SK-MEL-5 (cell line): ENCODE data around the gene A2M. TPM values are rescaled to one million over a fixed set of nuclear protein-coding genes. Genes with fewer than 3 reads are reported as not detected.

Experiments used
- DNase-seq: peaks from one replicate; pipeline ENCODE4 v3.0.0-alpha.2; 2016; ENCODE audit warnings: low read depth, low spot score
- in situ Hi-C: cut with HindIII; loops from 2 replicates; pipeline ENCODE4 v1.10.0; 2016; ENCODE audit warnings: low sequenced_read_pairs, high pct_unique_total_duplicates, low pct_unique_long_range_greater_than_20kb
- total RNA-seq: library from RNA; depleted of rRNA; stranded (reverse); fragments of >200 nt; shearing (Covaris generic); gene quantifications from 2 replicates; pipeline ENCODE4 v1.2.3, GENCODE V29; 2014

A2M gene
- total RNA-seq, 1 experiment from 2014 or later = 316 TPM

GRCh38 chr12:9065607-9065856 lies 50.2 kb downstream of the A2M start:
- in situ Hi-C loops = no loop called here
- no peak for DNase-seq

DNA sequence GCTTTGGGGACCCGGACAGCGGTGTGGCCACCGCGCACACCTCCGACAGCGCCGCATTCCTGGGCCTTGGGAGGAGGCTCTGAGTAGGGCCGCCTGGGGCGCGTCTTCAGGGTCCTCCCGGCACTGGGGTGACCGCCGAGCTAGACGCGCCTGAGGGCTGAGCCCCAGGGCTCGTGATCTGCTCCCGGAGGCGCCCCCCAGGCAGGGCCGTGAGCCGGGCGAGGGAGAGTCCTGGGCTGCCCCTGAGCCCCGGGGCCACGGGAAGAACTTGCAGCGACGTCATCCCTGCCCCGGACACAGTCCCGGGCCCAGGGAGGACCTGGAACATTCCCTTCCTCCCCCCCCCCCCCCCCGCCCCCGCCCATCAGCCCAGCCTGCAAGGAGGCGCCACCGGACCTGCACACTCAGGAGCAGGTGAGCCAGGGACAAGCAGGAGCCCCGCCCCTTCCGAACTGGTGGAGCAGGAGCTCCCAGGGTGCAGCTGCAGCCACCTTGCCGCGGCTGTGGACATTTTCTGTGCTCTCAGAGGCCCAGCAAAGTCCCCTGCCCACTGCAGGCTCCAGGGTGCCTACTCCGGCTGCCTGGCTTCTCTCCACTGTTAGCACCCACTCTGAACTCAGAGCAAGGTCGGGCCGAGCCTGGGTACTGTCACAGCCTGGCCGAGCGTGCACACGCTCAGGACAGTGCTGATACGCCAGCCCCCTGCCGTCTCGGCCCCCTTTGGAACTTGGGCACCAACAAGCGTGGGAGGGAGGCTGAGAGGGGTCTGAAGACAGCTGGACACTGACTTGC lies 50.7 kb downstream of the A2M start:
- DNase-seq = no peak
- in situ Hi-C loops = no loop called here

DNA sequence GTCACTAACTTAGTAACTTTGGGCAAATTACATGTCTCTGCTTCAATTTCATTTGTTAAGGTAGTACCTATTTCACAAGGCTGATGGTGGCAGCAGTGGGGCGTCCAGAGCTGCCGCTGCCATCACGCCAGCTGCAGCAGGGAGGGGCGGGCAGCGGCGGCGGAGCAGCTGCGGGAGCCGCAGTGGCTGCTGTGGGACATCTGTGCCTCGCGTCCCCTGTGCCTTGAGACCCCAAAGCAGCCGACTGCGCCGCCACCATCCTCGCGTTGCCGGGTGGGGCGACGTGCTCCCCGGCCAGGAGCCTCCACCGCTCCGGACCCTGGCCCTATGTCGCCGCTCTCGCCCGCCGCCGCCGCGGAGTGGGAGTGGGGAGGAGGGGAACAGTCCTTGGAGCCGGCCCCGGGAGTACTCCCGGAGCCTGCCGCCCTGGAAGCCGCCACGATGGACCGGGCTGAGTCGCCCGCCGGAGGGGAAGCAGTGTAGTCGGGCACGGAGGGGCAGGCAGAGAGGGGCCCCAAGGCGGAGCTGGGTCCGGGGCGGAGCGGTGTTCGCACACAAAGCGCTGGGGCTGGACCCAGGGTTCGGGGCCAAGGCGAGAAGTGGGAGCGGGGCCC lies 51.4 kb downstream of the A2M start:
- in situ Hi-C loops = no loop called here
- DNase-seq = peak; percentile 63

- in situ Hi-C loops = no loop called here
- DNase-seq = no peak
Observed at GRCh38 chr12:9052610-9053009, 63.1 kb downstream of the A2M start.

DNA sequence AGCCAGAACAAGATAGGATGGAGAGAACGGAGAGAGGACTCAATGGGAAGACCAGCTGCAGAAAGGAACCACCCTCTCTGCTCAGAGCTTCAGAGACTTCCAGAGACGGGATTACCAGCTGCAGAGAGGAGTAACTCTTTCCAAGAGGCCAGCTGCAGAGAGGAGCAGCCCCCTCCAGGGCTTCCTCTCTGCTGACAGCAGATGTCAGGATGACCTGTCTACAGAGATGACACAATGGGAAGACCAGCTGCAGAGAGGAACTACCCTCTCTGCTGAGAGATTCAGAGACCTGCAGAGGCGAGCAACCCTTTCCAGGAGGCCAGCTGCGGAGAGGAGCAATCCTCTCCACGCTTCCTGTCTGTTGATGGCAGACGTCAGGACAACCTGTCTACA lies 64.6 kb downstream of the A2M start:
- in situ Hi-C loops = no loop called here

GRCh38 chr12:9050521-9051157 lies 65.1 kb downstream of the A2M start:
- in situ Hi-C loops = no loop called here
- DNase-seq = no peak

More for the DNA sequence above, 64.6 kb downstream of the A2M start:
- DNase-seq = no peak

GRCh38 chr12:9049520-9050133 lies 66.1 kb downstream of the A2M start:
- in situ Hi-C loops = no loop called here
- peak; percentile 68 for DNase-seq

DNA sequence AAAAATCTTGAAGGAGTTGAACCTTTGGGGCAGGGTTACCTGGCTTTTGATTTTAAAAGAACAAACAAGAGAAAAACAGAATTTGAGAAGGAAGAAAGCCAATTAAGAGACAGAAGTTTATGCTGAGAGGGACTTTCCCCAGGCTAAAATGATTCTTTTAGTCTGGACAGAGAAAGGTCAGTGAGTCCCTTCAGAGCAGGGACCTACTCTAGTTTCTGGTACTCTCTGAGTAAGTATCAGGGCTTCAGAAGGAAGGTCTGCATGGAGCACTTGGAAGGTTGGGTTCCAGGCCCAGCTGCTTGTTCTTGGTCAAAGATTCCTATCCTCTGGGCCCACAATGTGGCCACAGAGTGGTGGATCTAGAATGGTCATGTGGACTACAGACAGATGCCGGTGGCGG lies 66.8 kb downstream of the A2M start:
- in situ Hi-C loops = no loop called here
- DNase-seq = no peak

DNA sequence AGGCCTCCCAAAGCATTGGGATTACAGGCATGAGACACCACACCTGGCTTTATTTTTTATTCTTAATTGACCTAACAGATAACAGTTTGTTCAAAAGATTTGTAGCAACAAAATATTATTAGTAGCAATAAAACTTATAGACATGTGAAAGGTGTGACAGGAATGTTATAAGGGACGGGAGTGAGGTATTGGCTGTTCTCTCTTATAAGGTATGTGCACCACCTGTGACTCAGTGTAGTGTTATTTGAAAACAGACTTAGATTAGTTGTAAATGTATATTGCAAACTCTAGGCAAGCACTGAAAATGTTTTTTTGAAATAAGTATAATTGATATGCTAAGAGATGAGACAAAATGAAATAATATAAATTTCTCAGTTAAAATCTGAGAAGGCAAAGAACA lies 68.6 kb downstream of the A2M start:
- DNase-seq = no peak
- in situ Hi-C loops = no loop called here

DNA sequence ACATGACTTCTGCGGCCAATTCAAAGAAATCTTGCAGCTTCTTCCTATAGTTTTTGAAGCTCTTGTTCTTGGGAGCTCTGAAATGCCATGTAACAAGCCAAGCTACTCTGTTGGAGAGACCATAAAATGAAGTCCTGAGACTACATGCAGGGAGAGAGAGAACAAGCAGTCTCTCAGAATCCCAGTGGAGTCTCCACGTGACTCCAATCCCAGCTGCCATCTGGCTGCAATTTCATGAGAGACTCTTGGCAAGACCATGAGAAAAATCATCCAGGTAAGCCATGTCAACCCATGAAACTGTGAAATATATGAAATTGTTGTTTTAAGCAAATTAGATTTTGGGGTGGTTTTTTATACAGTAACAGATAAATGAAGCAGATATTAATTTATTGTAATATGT lies 72.0 kb downstream of the A2M start:
- in situ Hi-C loops = no loop called here
- DNase-seq = no peak

- DNase-seq = no peak
- in situ Hi-C loops = no loop called here
Observed at GRCh38 chr12:9041321-9041720, 74.4 kb downstream of the A2M start.

- in situ Hi-C loops = no loop called here
- no peak for DNase-seq
Observed at GRCh38 chr12:9040484-9041186, 75.1 kb downstream of the A2M start.

DNA sequence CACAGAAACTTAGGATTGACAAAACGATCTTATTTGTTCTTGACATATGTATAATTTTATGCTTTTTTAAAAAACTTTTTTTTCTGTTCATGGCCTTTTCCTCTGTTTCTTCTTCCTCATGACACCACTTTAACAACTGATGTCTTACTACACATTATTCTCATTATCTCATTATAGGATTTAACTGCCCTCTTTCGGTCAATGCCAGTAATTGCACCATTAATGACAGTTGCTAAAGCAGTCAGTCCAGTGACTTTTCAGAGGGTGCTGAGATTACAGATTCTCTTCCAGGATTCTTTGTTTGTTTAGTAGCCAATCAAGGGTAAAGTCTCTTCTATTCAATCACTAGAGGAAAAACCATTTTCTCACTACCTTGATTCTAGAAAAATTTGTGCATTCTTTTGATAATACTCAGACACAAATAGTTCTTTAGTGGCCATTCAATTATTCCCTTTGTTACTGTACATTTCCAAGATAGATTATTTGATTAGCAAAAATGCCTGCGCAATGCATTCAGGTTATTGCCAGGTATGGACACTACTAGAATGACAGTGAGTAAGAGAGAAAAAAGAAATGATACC lies 76.2 kb downstream of the A2M start:
- DNase-seq = peak; percentile 85
- in situ Hi-C loops = no loop called here

GRCh38 chr12:9037431-9037830 lies 78.3 kb downstream of the A2M start:
- DNase-seq = no peak
- in situ Hi-C loops = no loop called here

GRCh38 chr12:9036227-9036626 lies 79.5 kb downstream of the A2M start:
- in situ Hi-C loops = no loop called here
- no peak for DNase-seq

DNA sequence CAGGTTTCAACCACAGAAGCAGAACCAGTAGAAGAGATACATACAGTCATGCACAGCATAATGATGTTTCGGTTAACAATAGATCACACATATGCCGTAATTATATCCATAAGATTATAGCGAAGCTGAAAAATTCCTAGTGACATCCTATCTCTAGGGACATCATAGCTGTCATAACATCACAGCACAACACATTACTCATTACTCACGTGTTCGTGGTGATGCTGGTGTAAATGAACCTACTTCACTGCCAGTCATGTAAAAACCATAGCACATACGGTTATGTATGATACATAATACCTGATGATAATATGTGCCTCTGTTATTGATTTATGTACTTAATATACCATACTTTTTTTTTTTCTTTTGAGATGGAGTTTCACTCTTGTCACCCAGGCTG lies 81.6 kb downstream of the A2M start:
- in situ Hi-C loops = no loop called here
- DNase-seq = no peak

DNA sequence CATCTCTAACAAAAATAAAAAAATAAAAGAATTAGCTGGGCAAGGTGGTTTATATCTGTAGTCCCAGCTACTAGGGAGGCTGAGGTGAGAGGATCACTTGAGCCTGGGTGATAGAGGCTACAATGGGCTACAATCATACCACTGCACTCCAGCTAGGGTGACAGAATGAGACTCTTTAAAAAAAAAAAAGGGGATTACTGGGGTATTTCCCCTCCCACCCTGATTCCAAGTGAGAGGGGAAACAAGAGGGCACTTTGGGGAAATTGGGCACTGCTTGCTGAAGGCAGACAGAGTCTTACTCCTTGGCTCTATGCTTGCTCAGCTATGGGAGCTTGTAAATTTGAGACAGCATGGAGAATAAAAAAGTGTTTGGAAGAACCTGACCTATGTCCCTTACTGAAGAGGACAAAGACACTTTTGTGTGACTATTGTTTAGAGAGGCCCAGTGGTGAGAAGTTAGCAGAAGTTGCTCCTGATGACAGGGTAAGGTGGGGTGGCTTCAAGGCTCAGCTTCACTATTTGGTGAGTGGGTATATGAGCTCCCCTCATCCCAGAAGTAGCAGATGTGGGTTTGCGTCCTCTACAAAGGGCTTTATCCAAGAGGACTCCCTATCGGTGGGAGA lies 82.3 kb downstream of the A2M start:
- no peak for DNase-seq
- in situ Hi-C loops = no loop called here
